ENCODE data around the gene ZNF865.

GRCh38 chr19:55606471-55606787 lies 982 bp downstream of the ZNF865 start:
- no peak for TF ChIP-seq POLR2AphosphoS5 (IDR thresholded peaks at IDR 0.05; ENCODE audit: insufficient read depth in 1 of 2, low read depth in 1 of 2)
- TF ChIP-seq POLR2A (IDR thresholded peaks at IDR 0.05) = no peak

Measured in vagina (tissue), 2 donors.